ENCODE results near the gene ATP13A2. TPM values are rescaled to one million over a fixed set of nuclear protein-coding genes. Genes with fewer than 3 reads are reported as not detected.

Gene ATP13A2
- total RNA-seq, 1 donor from 2014 or later = 18.8 TPM

- no peak for TF ChIP-seq EZH2phosphoT487 (IDR thresholded peaks at IDR 0.05)
- TF ChIP-seq EZH2 (IDR thresholded peaks at IDR 0.05) = no peak
- TF ChIP-seq CTCF (IDR thresholded peaks at IDR 0.05) = no peak
- Histone ChIP-seq H3K4me3 (no peak overlapping the region), H3K27ac (no peak overlapping the region), H3K4me1 (peaks cover 23% of the 10 kb centered on the region), H3K27me3 (no peaks in the 10 kb centered on the region), H3K9ac (no peak overlapping the region), H3F3A (ENCODE audit: low read depth) (peaks cover 24% of the 10 kb centered on the region), H3K36me3 (no peaks in the 10 kb centered on the region), H3K4me2 (no peak overlapping the region), H3K9me3 (ENCODE audit: low read depth) (no peaks in the 10 kb centered on the region), H2AFZ (replicated peaks) (no peak overlapping the region), H4K20me1 (ENCODE audit: low read depth) (peaks cover 24% of the 10 kb centered on the region), H3K79me2 (ENCODE audit: low read depth) (peaks cover 19% of the 10 kb centered on the region)
- no peak overlapping the region for H3K27ac Mint-ChIP-seq
- H3K4me1 Mint-ChIP-seq = peaks cover 35% of the 10 kb centered on the region
- no peaks in the 10 kb centered on the region for H3K9me3 Mint-ChIP-seq
- no peaks in the 10 kb centered on the region for H3K36me3 Mint-ChIP-seq
- H3K4me3 Mint-ChIP-seq = peak overlapping the region; percentile 67
- no peak for DNase-seq (ENCODE audit: low spot score)
- peaks cover 2% of the 10 kb centered on the region for H3K27me3 Mint-ChIP-seq (ENCODE audit: insufficient read depth, low read depth)
Measured at GRCh38 chr1:17009706-17010105, 2.0 kb downstream of the ATP13A2 start.

GRCh38 chr1:17008208-17008855, 3.4 kb downstream of the ATP13A2 start:
- Histone ChIP-seq H3F3A (ENCODE audit: low read depth) (peaks cover 14% of the 10 kb centered on the region), H3K27ac (no peak overlapping the region), H3K27me3 (no peaks in the 10 kb centered on the region), H2AFZ (replicated peaks) (no peak overlapping the region), H3K4me2 (no peak overlapping the region), H4K20me1 (ENCODE audit: low read depth) (peaks cover 24% of the 10 kb centered on the region), H3K9me3 (ENCODE audit: low read depth) (no peaks in the 10 kb centered on the region), H3K4me3 (no peak overlapping the region), H3K9ac (no peak overlapping the region), H3K36me3 (no peaks in the 10 kb centered on the region), H3K79me2 (ENCODE audit: low read depth) (peaks cover 19% of the 10 kb centered on the region), H3K4me1 (peaks cover 14% of the 10 kb centered on the region)
- DNase-seq (ENCODE audit: low spot score) = no peak
- Mint-ChIP-seq H3K27me3 (ENCODE audit: insufficient read depth, low read depth) (peaks cover 2% of the 10 kb centered on the region), H3K27ac (no peak overlapping the region), H3K4me3 (no peak overlapping the region), H3K36me3 (no peaks in the 10 kb centered on the region), H3K9me3 (no peaks in the 10 kb centered on the region), H3K4me1 (peaks cover 27% of the 10 kb centered on the region)
- TF ChIP-seq CTCF (IDR thresholded peaks at IDR 0.05) (no peak), EZH2phosphoT487 (IDR thresholded peaks at IDR 0.05) (no peak), EZH2 (IDR thresholded peaks at IDR 0.05) (no peak)

GRCh38 chr1:17007121-17007520, 4.6 kb downstream of the ATP13A2 start:
- H3K27me3 Mint-ChIP-seq (ENCODE audit: insufficient read depth, low read depth) = peaks cover 2% of the 10 kb centered on the region
- no peaks in the 10 kb centered on the region for H3K36me3 Mint-ChIP-seq
- no peak for DNase-seq (ENCODE audit: low spot score)
- no peak overlapping the region for H3K9ac ChIP-seq
- no peak overlapping the region for H3K4me2 ChIP-seq
- peaks cover 15% of the 10 kb centered on the region for H3K4me1 Mint-ChIP-seq
- H3K27ac Mint-ChIP-seq = no peak overlapping the region
- peaks cover 3% of the 10 kb centered on the region for H3F3A ChIP-seq (ENCODE audit: low read depth)
- H4K20me1 ChIP-seq (ENCODE audit: low read depth) = peaks cover 24% of the 10 kb centered on the region
- H3K4me1 ChIP-seq = peaks cover 2% of the 10 kb centered on the region
- peaks cover 19% of the 10 kb centered on the region for H3K79me2 ChIP-seq (ENCODE audit: low read depth)
- no peaks in the 10 kb centered on the region for H3K9me3 Mint-ChIP-seq
- no peaks in the 10 kb centered on the region for H3K9me3 ChIP-seq (ENCODE audit: low read depth)
- no peak overlapping the region for H3K4me3 Mint-ChIP-seq
- H3K27ac ChIP-seq = no peak overlapping the region
- H2AFZ ChIP-seq (replicated peaks) = no peak overlapping the region
- no peaks in the 10 kb centered on the region for H3K27me3 ChIP-seq
- TF ChIP-seq EZH2phosphoT487 (IDR thresholded peaks at IDR 0.05) (no peak), CTCF (IDR thresholded peaks at IDR 0.05) (no peak), EZH2 (IDR thresholded peaks at IDR 0.05) (no peak)
- no peak overlapping the region for H3K4me3 ChIP-seq
- H3K36me3 ChIP-seq = no peaks in the 10 kb centered on the region

Data from neural progenitor cell (in vitro differentiated cells).